Neuron (in vitro differentiated cells): ENCODE results near the gene C1QTNF8.

Source experiments
- H2AFZ ChIP-seq: one replicate; pipeline ENCODE4 v1.6.1; 2013; ENCODE audit warnings: low read depth, mild to moderate bottlenecking, inconsistent platforms, low read length, moderate library complexity
- H3K27me3 ChIP-seq: one replicate; pipeline ENCODE4 v1.6.1; 2013; ENCODE audit warnings: low read length; ENCODE audit not compliant: insufficient read depth
- H3K36me3 ChIP-seq: one replicate; pipeline ENCODE4 v1.6.1; 2013; ENCODE audit warnings: low read length; ENCODE audit not compliant: insufficient read depth
- H3K4me1 ChIP-seq: one replicate; pipeline ENCODE4 v1.6.1; 2013; ENCODE audit warnings: low read length; ENCODE audit not compliant: insufficient read depth
- H3K4me3 ChIP-seq: 2 replicates; pipeline ENCODE4 v1.5.1; 2013; ENCODE audit warnings: mild to moderate bottlenecking, low read length, moderate library complexity
- H3K9me3 ChIP-seq: one replicate; pipeline ENCODE4 v1.6.1; 2013; ENCODE audit warnings: low read length

C1QTNF8 gene

GRCh38 chr16:1133810-1134520 is 37.9 kb upstream of the C1QTNF8 start:
- H3K4me1 ChIP-seq, result no peaks in the 10 kb centered on the region
- no peak overlapping the region for H2AFZ ChIP-seq
- no peaks in the 10 kb centered on the region for H3K36me3 ChIP-seq
- H3K9me3 ChIP-seq, result no peaks in the 10 kb centered on the region
- H3K27me3 ChIP-seq, result peaks cover 15% of the 10 kb centered on the region
- H3K4me3 ChIP-seq, result no peak overlapping the region

GRCh38 chr16:1133271-1133670 is 37.2 kb upstream of the C1QTNF8 start:
- H3K4me3 ChIP-seq, result no peak overlapping the region
- H2AFZ ChIP-seq, result no peak overlapping the region
- no peaks in the 10 kb centered on the region for H3K9me3 ChIP-seq
- peaks cover 15% of the 10 kb centered on the region for H3K27me3 ChIP-seq
- no peaks in the 10 kb centered on the region for H3K4me1 ChIP-seq
- no peaks in the 10 kb centered on the region for H3K36me3 ChIP-seq

- H3K4me3 ChIP-seq, result no peak overlapping the region
- H3K36me3 ChIP-seq, result no peaks in the 10 kb centered on the region
- no peak overlapping the region for H2AFZ ChIP-seq
- no peaks in the 10 kb centered on the region for H3K9me3 ChIP-seq
- no peaks in the 10 kb centered on the region for H3K4me1 ChIP-seq
- peaks cover 15% of the 10 kb centered on the region for H3K27me3 ChIP-seq
These were observed 36.4 kb upstream of the C1QTNF8 start for GRCh38 chr16:1132431-1132830.

- no peak overlapping the region for H3K4me3 ChIP-seq
- H3K27me3 ChIP-seq, result peaks cover 15% of the 10 kb centered on the region
- H2AFZ ChIP-seq, result no peak overlapping the region
- H3K36me3 ChIP-seq, result no peaks in the 10 kb centered on the region
- no peaks in the 10 kb centered on the region for H3K4me1 ChIP-seq
- H3K9me3 ChIP-seq, result no peaks in the 10 kb centered on the region
These were observed 35.4 kb upstream of the C1QTNF8 start for GRCh38 chr16:1131378-1131994.

GRCh38 chr16:1130382-1130781 is 34.3 kb upstream of the C1QTNF8 start:
- H3K9me3 ChIP-seq, result no peaks in the 10 kb centered on the region
- no peaks in the 10 kb centered on the region for H3K36me3 ChIP-seq
- no peak overlapping the region for H3K4me3 ChIP-seq
- H2AFZ ChIP-seq, result no peak overlapping the region
- no peaks in the 10 kb centered on the region for H3K4me1 ChIP-seq
- peaks cover 15% of the 10 kb centered on the region for H3K27me3 ChIP-seq

GRCh38 chr16:1129106-1129960 is 33.3 kb upstream of the C1QTNF8 start:
- Histone ChIP-seq H3K36me3 (no peaks in the 10 kb centered on the region), H3K4me3 (no peak overlapping the region), H2AFZ (no peak overlapping the region), H3K27me3 (peaks cover 15% of the 10 kb centered on the region), H3K9me3 (no peaks in the 10 kb centered on the region), H3K4me1 (no peaks in the 10 kb centered on the region)

GRCh38 chr16:1127971-1128715 is 32.1 kb upstream of the C1QTNF8 start:
- Histone ChIP-seq H3K4me3 (no peak overlapping the region), H3K4me1 (no peaks in the 10 kb centered on the region), H3K27me3 (peaks cover 10% of the 10 kb centered on the region), H3K36me3 (no peaks in the 10 kb centered on the region), H3K9me3 (no peaks in the 10 kb centered on the region), H2AFZ (no peak overlapping the region)

GRCh38 chr16:1127101-1127500 is 31.1 kb upstream of the C1QTNF8 start:
- Histone ChIP-seq H3K27me3 (peaks cover 5% of the 10 kb centered on the region), H3K4me1 (no peaks in the 10 kb centered on the region), H3K9me3 (no peaks in the 10 kb centered on the region), H3K4me3 (no peak overlapping the region), H3K36me3 (no peaks in the 10 kb centered on the region), H2AFZ (no peak overlapping the region)

- Histone ChIP-seq H3K4me1 (peaks cover 4% of the 10 kb centered on the region), H2AFZ (no peak overlapping the region), H3K27me3 (peaks cover 6% of the 10 kb centered on the region), H3K4me3 (no peak overlapping the region), H3K36me3 (no peaks in the 10 kb centered on the region), H3K9me3 (no peaks in the 10 kb centered on the region)
These were observed 30.5 kb upstream of the C1QTNF8 start for GRCh38 chr16:1126586-1126985.

GRCh38 chr16:1126044-1126443 is 30.0 kb upstream of the C1QTNF8 start:
- Histone ChIP-seq H3K4me1 (peaks cover 9% of the 10 kb centered on the region), H3K36me3 (no peaks in the 10 kb centered on the region), H3K27me3 (peaks cover 6% of the 10 kb centered on the region), H2AFZ (no peak overlapping the region), H3K4me3 (no peak overlapping the region), H3K9me3 (no peaks in the 10 kb centered on the region)

GRCh38 chr16:1125471-1125870 is 29.4 kb upstream of the C1QTNF8 start:
- H3K36me3 ChIP-seq, result no peaks in the 10 kb centered on the region
- H3K27me3 ChIP-seq, result peaks cover 6% of the 10 kb centered on the region
- H3K4me1 ChIP-seq, result peaks cover 15% of the 10 kb centered on the region
- no peak overlapping the region for H2AFZ ChIP-seq
- H3K4me3 ChIP-seq, result no peak overlapping the region
- no peaks in the 10 kb centered on the region for H3K9me3 ChIP-seq

- Histone ChIP-seq H3K9me3 (no peaks in the 10 kb centered on the region), H3K4me3 (no peak overlapping the region), H3K4me1 (peaks cover 18% of the 10 kb centered on the region), H3K36me3 (no peaks in the 10 kb centered on the region), H2AFZ (no peak overlapping the region), H3K27me3 (peaks cover 6% of the 10 kb centered on the region)
These were observed 28.8 kb upstream of the C1QTNF8 start for GRCh38 chr16:1124795-1125194.

GRCh38 chr16:1124291-1124690 is 28.2 kb upstream of the C1QTNF8 start:
- Histone ChIP-seq H3K36me3 (no peaks in the 10 kb centered on the region), H3K4me3 (no peak overlapping the region), H2AFZ (no peak overlapping the region), H3K27me3 (peaks cover 6% of the 10 kb centered on the region), H3K9me3 (no peaks in the 10 kb centered on the region), H3K4me1 (peaks cover 18% of the 10 kb centered on the region)
